HepG2 (cell line): ENCODE results near the gene GNB1. TPM values are rescaled to one million over a fixed set of nuclear protein-coding genes. Genes with fewer than 3 reads are reported as not detected.

ENCODE experiments used
- ARID4A ChIP-seq: sonication (generic); formaldehyde crosslinking; IDR thresholded peaks from 2 replicates; pipeline ENCODE4 v1.5.0; 2020; ENCODE audit warnings: mild to moderate bottlenecking, missing genetic modification reagents, borderline replicate concordance
- CERS6 ChIP-seq: sonication (generic); formaldehyde crosslinking; IDR thresholded peaks from 2 replicates; pipeline ENCODE4 v1.5.0; 2020; ENCODE audit warnings: missing genetic modification reagents
- FOSL2 ChIP-seq: sonication (generic); formaldehyde crosslinking; IDR thresholded peaks from 2 replicates; pipeline ENCODE4 v1.4.0; 2020; ENCODE audit warnings: missing genetic modification reagents
- SAP130 ChIP-seq: IDR thresholded peaks from 2 replicates; pipeline ENCODE4 v1.6.1; 2016; ENCODE audit warnings: low read depth
- TGIF2 ChIP-seq: IDR thresholded peaks from 2 replicates; pipeline ENCODE4 v1.6.1; 2016; ENCODE audit warnings: control low read depth, missing compliant biosample characterization
- ZBTB14 ChIP-seq: sonication (generic); formaldehyde crosslinking; IDR thresholded peaks from 2 replicates; pipeline ENCODE4 v1.4.0; 2020; ENCODE audit warnings: missing genetic modification reagents
- ZBTB7A ChIP-seq: sonication (generic); formaldehyde crosslinking; IDR thresholded peaks from 2 replicates; pipeline ENCODE4 v1.8.0; 2022; ENCODE audit warnings: mild to moderate bottlenecking, missing genetic modification reagents
- ZNF609 ChIP-seq: sonication (generic); formaldehyde crosslinking; IDR thresholded peaks from 2 replicates; pipeline ENCODE4 v1.4.0; 2020; ENCODE audit warnings: mild to moderate bottlenecking, missing genetic modification reagents, borderline replicate concordance
- ZNF691 ChIP-seq: sonication (generic); formaldehyde crosslinking; IDR thresholded peaks from 2 replicates; pipeline ENCODE4 v1.4.0; 2020; ENCODE audit warnings: missing genetic modification reagents, low read depth, mild to moderate bottlenecking, borderline replicate concordance
- ZSCAN25 ChIP-seq: sonication (generic); formaldehyde crosslinking; IDR thresholded peaks from 2 replicates; pipeline ENCODE4 v1.8.0; 2022; ENCODE audit warnings: mild to moderate bottlenecking, missing genetic modification reagents
- polyA plus RNA-seq, 8 experiments: library from polyadenylated mRNA; depleted of rRNA in 3 of 8; stranded (reverse) in 7 of 8; unstranded in 1 of 8; fragments of >200 nt; fragmentation: Illumina TruSeq in 4 of 8; extraction: Trizol in 4 of 8; gene quantifications; 2 replicates each; pipeline versions ENCODE4 v1.2.1 to v1.2.3, GENCODE V29; 2011 to 2016; ENCODE audit warnings: low read depth in 4 of 8, missing spikeins in 1 of 8, mixed read lengths in 1 of 8; ENCODE audit not compliant: insufficient read depth in 1 of 8
- total RNA-seq, 5 experiments: library from RNA; depleted of rRNA; stranded (reverse); fragments of >200 nt; fragmentation: Illumina TruSeq; extraction: Trizol; gene quantifications; 2 replicates each; pipeline ENCODE4 v1.2.3, GENCODE V29; 2016; ENCODE audit warnings: low read depth in 1 of 5

The GNB1 gene
- total and polyA plus RNA-seq, 2 of the 13 experiments (the other 11 are each of a cell fraction or from before 2014, with no cell fraction given) = 66.2 to 327 TPM

GRCh38 chr1:1891349-1892078, 627 bp upstream of the GNB1 start (continued):
- peak; percentile 72; the same call in 1 of the 2 replicates for TF ChIP-seq ARID4A (CRISPR knock-in tag)
- peak; percentile 47; the same call in 1 of the 2 replicates for TF ChIP-seq SAP130
- peak; percentile 51; the same call in 1 of the 2 replicates for TF ChIP-seq ZBTB14 (CRISPR knock-in tag)
- no peak for TF ChIP-seq TGIF2 (CRISPR knock-in tag)
- no peak for TF ChIP-seq CERS6 (CRISPR knock-in tag)
- TF ChIP-seq FOSL2 (CRISPR knock-in tag) = peak; percentile 8; the same call in 1 of the 2 replicates
- TF ChIP-seq ZNF609 = 0 out of 2 replicates have a peak, but pooled peaks have one; percentile 23
- peak; percentile 15; the same call in 1 of the 2 replicates for TF ChIP-seq ZSCAN25 (CRISPR knock-in tag)
- TF ChIP-seq ZBTB7A (CRISPR knock-in tag) = peak; percentile 68
- TF ChIP-seq ZNF691 (CRISPR knock-in tag) = peak; percentile 37; the same call in 1 of the 2 replicates
